Posterior cingulate gyrus (tissue), 11 donors: ENCODE results near the gene EPM2AIP1.
"Not testable (repeated sequence)": the region's sequence is repeated elsewhere in the genome, so short reads cannot be mapped to it uniquely, and the experiment has no call there.

Experiments
- DNase-seq, 10 donors: peaks; one replicate each; pipeline versions ENCODE4 v3.0.0 to v3.0.0-alpha.2; 2020 to 2021; ENCODE audit warnings: mixed read lengths in 3 of 10
- intact Hi-C: fragments of 100-400 bp; cut with DNase I; formaldehyde crosslinking; loops from one replicate; pipeline ENCODE4 v1.15.1; 2023

EPM2AIP1 gene

DNA sequence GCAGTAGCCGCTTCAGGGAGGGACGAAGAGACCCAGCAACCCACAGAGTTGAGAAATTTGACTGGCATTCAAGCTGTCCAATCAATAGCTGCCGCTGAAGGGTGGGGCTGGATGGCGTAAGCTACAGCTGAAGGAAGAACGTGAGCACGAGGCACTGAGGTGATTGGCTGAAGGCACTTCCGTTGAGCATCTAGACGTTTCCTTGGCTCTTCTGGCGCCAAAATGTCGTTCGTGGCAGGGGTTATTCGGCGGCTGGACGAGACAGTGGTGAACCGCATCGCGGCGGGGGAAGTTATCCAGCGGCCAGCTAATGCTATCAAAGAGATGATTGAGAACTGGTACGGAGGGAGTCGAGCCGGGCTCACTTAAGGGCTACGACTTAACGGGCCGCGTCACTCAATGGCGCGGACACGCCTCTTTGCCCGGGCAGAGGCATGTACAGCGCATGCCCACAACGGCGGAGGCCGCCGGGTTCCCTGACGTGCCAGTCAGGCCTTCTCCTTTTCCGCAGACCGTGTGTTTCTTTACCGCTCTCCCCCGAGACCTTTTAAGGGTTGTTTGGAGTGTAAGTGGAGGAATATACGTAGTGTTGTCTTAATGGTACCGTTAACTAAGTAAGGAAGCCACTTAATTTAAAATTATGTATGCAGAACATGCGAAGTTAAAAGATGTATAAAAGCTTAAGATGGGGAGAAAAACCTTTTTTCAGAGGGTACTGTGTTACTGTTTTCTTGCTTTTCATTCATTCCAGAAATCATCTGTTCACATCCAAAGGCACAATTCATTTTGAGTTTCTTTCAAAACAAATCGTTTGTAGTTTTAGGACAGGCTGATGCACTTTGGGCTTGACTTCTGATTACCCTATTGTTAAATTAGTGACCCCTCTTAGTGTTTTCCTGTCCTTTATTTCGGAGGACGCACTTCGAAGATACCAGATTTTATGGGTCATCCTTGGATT lies 674 bp upstream of the EPM2AIP1 start, which contains the start of gene MLH1:
Gene MLH1, plus strand, starts transcription at position 193 of the 958 bp plus-strand sequence. Its CDS starts 30 bp downstream, at position 223.
- intact Hi-C loops: loop anchor here (5.0 kb wide), 1 partner anchor 219 kb away; no protein-coding TSS in a partner anchor
- peak; percentile 89 to 99 (median 98) for DNase-seq

GRCh38 chr3:36991923-36992805 lies 767 bp downstream of the EPM2AIP1 start:
- DNase-seq: peak in 1 of 10 donors; percentile 15
- intact Hi-C loops: loop anchor here (5.0 kb wide), 1 partner anchor 220 kb away; no protein-coding TSS in a partner anchor

GRCh38 chr3:36991147-36991546 lies 1.8 kb downstream of the EPM2AIP1 start:
- DNase-seq: no peak
- intact Hi-C loops: loop anchor here (5.0 kb wide), 1 partner anchor 221 kb away; no protein-coding TSS in a partner anchor

DNA sequence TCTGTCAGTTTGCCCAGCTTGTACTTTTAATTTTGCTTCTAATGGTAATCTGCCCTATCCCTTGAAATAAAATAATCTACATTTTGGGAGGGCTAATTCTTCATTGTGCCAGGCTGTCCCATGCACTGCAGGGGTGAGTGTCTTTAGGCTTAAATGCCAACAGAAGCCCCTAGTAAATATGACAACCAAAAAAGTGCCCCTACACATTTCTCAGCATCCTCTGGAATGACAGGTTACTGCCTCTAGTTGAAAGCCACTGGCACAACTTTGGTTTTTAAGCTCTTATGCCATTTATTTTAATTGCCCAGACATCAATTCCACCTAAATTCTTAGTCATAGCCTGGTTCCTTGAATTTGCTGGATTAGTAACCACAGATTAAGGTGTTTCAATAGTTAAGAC lies 3.4 kb downstream of the EPM2AIP1 start:
- no peak for DNase-seq
- intact Hi-C loops: no loop called here

DNA sequence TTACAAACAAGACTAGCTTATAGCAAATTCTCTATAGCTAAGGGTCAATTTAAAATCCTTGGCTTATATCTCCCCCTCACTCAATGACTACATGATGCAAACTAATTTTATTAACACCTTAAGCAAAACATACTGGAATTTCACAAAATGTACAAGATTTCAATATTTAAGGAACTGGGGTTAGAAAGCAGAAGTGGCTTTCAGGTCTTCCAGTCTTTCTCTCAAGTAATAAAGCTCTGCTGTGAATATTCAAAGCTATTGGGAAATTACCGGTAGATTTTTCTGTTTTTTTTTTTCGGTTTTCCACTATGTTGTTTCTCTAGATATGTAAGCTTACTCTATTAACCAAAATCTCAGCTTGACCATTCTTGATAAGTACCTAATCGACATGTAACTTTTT lies 3.9 kb downstream of the EPM2AIP1 start:
- intact Hi-C loops: no loop called here

GRCh38 chr3:36988356-36988755 lies 4.6 kb downstream of the EPM2AIP1 start:
- no peak for DNase-seq
- intact Hi-C loops: no loop called here

More for the DNA sequence above, 3.9 kb downstream of the EPM2AIP1 start:
- DNase-seq: no peak

- DNase-seq: no peak
- intact Hi-C loops: no loop called here
Observed at GRCh38 chr3:36981006-36981405, 11.9 kb downstream of the EPM2AIP1 start.

DNA sequence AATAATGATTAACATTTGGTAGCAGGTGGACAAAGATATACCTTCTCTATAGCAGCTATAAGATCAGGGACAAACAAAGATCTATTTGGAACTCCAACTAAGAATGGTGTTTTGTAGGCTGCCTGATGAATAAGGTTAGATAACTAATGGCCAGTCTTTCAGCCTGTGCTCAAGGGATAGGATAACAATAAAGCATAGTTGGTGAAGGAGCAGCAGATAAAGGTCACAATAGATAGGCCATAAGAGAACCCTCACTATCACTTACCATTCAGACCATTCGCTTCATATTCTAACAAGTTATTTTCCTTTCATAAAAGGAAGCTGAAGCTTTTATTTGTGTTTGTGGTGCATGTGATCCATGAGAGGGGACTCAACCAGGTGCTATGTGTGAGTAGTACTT lies 19.8 kb downstream of the EPM2AIP1 start:
- intact Hi-C loops: no loop called here
- DNase-seq: no peak

DNA sequence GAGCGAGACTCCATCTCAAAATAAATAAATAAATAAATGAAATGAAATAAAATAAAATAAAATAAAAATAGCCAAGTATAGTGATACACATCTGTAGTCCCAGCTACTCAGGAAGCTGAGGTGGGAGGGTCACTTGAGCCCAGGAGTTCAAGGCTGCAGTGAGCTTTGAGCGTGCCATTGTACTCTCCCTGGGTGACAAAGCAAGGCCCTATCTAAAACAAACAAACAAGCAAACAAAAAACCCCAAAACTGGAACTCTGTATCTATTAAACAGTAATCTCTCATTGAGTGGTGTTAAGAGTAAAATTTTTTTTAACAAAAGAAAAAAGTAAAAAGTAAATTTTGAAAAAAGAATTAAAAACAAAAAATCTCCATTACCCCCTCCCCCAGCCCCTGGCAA lies 20.8 kb downstream of the EPM2AIP1 start:
- intact Hi-C loops: no loop called here
- DNase-seq: no peak

GRCh38 chr3:36969540-36970432 lies 23.1 kb downstream of the EPM2AIP1 start:
- intact Hi-C loops: no loop called here
- DNase-seq: peak in 1 of 10 donors; percentile 6

DNA sequence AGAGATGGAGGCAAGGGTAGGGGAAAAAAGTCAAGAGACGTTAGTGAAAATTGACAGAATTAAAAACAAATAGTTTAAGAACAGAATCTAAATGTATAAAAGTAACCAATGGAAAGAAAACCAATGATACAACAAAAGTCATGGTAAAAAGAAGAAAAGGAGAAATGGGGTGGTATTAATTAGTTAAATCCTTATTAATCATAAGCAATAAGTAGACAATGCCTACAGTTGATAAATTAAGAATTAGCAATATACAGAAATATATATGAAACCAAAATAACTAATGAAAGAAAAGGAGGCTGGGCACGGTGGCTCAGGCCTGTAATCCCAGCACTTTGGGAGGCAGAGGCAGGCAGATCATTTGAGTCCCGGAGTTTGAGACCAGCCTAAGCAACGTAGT lies 23.8 kb downstream of the EPM2AIP1 start:
- intact Hi-C loops: no loop called here
- DNase-seq: no peak

DNA sequence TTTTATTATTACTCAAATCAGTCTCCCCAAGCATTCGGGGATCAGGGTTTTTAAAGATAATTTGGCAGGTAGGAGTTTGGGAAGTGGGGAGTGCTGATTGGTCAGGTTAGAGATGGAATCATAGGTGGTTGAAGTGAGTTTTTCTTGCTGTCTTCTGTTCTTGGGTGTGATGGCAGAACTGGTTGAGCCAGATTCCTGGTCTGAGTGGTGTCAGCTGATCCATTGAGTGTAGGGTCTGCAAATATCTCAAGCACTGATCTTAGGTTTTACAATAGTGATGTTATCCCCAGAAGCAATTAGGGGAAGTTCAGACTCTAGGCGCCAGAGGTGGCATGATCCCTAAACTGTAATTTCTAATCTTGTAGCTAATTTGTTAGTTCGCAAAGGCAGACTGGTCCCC lies 27.5 kb downstream of the EPM2AIP1 start:
- intact Hi-C loops: no loop called here
- no peak for DNase-seq

- intact Hi-C loops: no loop called here
- DNase-seq: no peak
Observed at GRCh38 chr3:36964817-36965216, 28.1 kb downstream of the EPM2AIP1 start.

GRCh38 chr3:36964331-36964730 lies 28.6 kb downstream of the EPM2AIP1 start:
- no peak for DNase-seq
- intact Hi-C loops: no loop called here

- DNase-seq, intact Hi-C loops: not testable (repeated sequence)
Observed at GRCh38 chr3:36963008-36963407, 29.9 kb downstream of the EPM2AIP1 start.

DNA sequence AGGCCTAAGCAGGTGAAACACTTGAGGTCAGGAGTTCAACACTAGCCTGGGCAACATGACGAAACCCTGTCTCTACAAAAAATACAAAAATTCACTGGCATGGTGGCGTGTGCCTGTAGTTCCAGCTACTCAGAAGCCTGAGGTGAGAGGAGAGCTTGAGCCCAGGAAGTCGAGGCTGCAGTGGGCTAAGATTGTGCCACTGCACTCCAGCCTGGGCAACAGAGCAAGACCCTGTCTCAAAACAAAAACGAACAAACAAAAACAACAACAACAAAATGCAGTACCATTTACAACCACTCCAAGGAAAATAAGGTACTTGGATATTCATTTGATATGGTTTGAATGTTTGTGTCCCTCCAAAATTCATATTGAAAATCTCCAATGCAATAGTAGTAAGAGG lies 32.4 kb downstream of the EPM2AIP1 start:
- DNase-seq: no peak
- intact Hi-C loops: no loop called here

- no peak for DNase-seq
- intact Hi-C loops: loop anchor here (2.0 to 5.0 kb wide), 2 partner anchors 53 to 231 kb away; no protein-coding TSS in a partner anchor
Observed at GRCh38 chr3:36959821-36960220, 33.1 kb downstream of the EPM2AIP1 start.

- DNase-seq: no peak
Observed at GRCh38 chr3:36957862-36958686, 34.9 kb downstream of the EPM2AIP1 start.

DNA sequence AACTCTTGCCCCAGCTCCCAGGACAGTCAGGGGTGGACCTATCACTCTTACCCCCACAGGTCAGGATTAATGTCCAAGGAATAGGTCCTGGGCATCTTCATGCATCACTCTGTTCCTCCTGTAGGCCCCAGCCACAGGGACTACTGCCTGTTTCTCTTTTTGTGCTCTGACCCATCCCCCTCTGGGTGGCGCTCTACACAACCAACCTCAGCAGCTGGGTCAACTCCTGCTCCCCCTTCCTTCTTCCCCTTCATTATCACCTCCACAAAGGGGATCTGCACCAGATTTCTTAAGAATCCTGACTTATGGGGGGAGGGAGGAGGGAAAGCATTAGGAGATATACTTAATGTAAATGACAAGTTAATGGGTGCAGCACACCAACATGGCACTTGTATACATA lies 35.9 kb downstream of the EPM2AIP1 start:
- intact Hi-C loops: loop anchor here (5.0 kb wide), 1 partner anchor 50 kb away; no protein-coding TSS in a partner anchor

More at GRCh38 chr3:36957862-36958686, 34.9 kb downstream of the EPM2AIP1 start:
- intact Hi-C loops: loop anchor here (2.0 to 5.0 kb wide), 2 partner anchors 51 to 229 kb away; no protein-coding TSS in a partner anchor

More for the DNA sequence above, 35.9 kb downstream of the EPM2AIP1 start:
- no peak for DNase-seq
